Measurements from ENCODE around the gene MDP1.

The MDP1 gene

GRCh38 chr14:24215495-24216344, at the start of gene MDP1:
Gene MDP1 (minus strand): TSS chr14:24216066. CDS start chr14:24215955, 111 bp downstream.
- peak; percentile 80 for ATAC-seq
- TF ChIP-seq ZFP3 (CRISPR knock-in tag; IDR thresholded peaks at IDR 0.05) (no peak), TSHZ2 (CRISPR knock-in tag; IDR thresholded peaks at IDR 0.05) (no peak), ISL1 (CRISPR knock-in tag; IDR thresholded peaks at IDR 0.05) (no peak), TCF4 (CRISPR knock-in tag; IDR thresholded peaks at IDR 0.05; ENCODE audit: borderline replicate concordance) (no peak), GLIS3 (CRISPR knock-in tag; IDR thresholded peaks at IDR 0.05) (no peak; the same call in 1 of the 2 replicates), ZC3H10 (CRISPR knock-in tag; IDR thresholded peaks at IDR 0.05) (no peak), OSR1 (CRISPR knock-in tag; IDR thresholded peaks at IDR 0.05) (no peak), PATZ1 (CRISPR knock-in tag; IDR thresholded peaks at IDR 0.05; ENCODE audit: borderline replicate concordance) (no peak), ZNF565 (CRISPR knock-in tag; conservative IDR thresholded peaks at IDR 0.05; ENCODE audit: low read depth) (no peak), RARB (CRISPR knock-in tag; IDR thresholded peaks at IDR 0.05) (no peak)
- TF ChIP-seq, protein P1, sequence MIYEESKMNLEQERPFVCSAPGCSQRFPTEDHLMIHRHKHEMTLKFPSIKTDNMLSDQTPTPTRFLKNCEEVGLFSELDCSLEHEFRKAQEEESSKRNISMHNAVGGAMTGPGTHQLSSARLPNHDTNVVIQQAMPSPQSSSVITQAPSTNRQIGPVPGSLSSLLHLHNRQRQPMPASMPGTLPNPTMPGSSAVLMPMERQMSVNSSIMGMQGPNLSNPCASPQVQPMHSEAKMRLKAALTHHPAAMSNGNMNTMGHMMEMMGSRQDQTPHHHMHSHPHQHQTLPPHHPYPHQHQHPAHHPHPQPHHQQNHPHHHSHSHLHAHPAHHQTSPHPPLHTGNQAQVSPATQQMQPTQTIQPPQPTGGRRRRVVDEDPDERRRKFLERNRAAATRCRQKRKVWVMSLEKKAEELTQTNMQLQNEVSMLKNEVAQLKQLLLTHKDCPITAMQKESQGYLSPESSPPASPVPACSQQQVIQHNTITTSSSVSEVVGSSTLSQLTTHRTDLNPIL (CRISPR knock-in tag; IDR thresholded peaks at IDR 0.05; ENCODE audit: low read depth), result no peak; the same call in 1 of the 2 replicates

DNA sequence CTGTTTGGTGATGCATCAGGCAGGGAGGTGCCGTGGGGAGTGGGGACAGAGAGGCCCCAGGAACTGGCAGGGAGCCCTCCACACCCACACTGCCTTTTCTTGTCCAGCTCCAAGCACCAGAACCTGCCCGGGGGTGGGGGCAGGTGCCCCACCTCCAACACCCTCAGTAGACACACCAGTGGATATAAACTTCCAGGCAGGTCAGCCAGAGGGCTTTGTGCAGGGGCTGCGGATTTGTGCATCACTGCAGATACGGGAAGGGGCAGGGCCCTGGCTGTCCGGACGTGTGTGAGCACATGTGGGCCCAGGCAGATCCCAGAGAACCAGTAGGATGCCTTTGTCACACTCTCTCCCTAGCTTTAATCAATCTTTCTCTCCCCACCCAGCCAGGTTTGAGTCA, 48.4 kb upstream of the MDP1 start:
- ATAC-seq, result no peak

GRCh38 chr14:24263848-24264247, 48.0 kb upstream of the MDP1 start:
- no peak for ATAC-seq
- TF ChIP-seq TOX (CRISPR knock-in tag; IDR thresholded peaks at IDR 0.05; ENCODE audit: borderline replicate concordance) (no peak), PPARA (CRISPR knock-in tag; IDR thresholded peaks at IDR 0.05; ENCODE audit: borderline replicate concordance) (no peak), BACH2 (CRISPR knock-in tag; IDR thresholded peaks at IDR 0.05; ENCODE audit: borderline replicate concordance) (no peak), ZNF8 (CRISPR knock-in tag; IDR thresholded peaks at IDR 0.05) (no peak), TCF4 (CRISPR knock-in tag; IDR thresholded peaks at IDR 0.05; ENCODE audit: borderline replicate concordance) (no peak), SNAI2 (CRISPR knock-in tag; IDR thresholded peaks at IDR 0.05) (no peak), ISL1 (CRISPR knock-in tag; IDR thresholded peaks at IDR 0.05) (no peak)

More for the DNA sequence above, 48.4 kb upstream of the MDP1 start:
- no peak for TF ChIP-seq OSR1 (CRISPR knock-in tag; IDR thresholded peaks at IDR 0.05)
- TF ChIP-seq SNAI2 (CRISPR knock-in tag; IDR thresholded peaks at IDR 0.05), result no peak
- no peak for TF ChIP-seq ZFP30 (CRISPR knock-in tag; IDR thresholded peaks at IDR 0.05)
- TF ChIP-seq PATZ1 (CRISPR knock-in tag; IDR thresholded peaks at IDR 0.05; ENCODE audit: borderline replicate concordance), result no peak
- no peak for TF ChIP-seq ZFP3 (CRISPR knock-in tag; IDR thresholded peaks at IDR 0.05)
- TF ChIP-seq ZC3H10 (CRISPR knock-in tag; IDR thresholded peaks at IDR 0.05), result no peak
- no peak for TF ChIP-seq ESRRG (CRISPR knock-in tag; IDR thresholded peaks at IDR 0.05)
- no peak for TF ChIP-seq GLIS3 (CRISPR knock-in tag; IDR thresholded peaks at IDR 0.05)
- no peak for TF ChIP-seq ZNF565 (CRISPR knock-in tag; conservative IDR thresholded peaks at IDR 0.05; ENCODE audit: low read depth)

All from SK-N-SH treated with all-trans-retinoic acid at 6 μM for 48 hours (cell line).